Liver (tissue), 9 donors: ENCODE results near the gene GCNT2. TPM values are rescaled to one million over a fixed set of nuclear protein-coding genes. Genes with fewer than 3 reads are reported as not detected.

Experiments
- DNase-seq: peaks from one replicate; pipeline ENCODE4 v3.0.0-alpha.2; 2017; ENCODE audit warnings: low spot score
- H3K27ac ChIP-seq, 2 donors: one replicate each; pipeline ENCODE4 v1.7.0; 2013; ENCODE audit warnings: inconsistent platforms in 2 of 2, low read length in 2 of 2, control low read depth in 1 of 2, low read depth in 1 of 2, mild to moderate bottlenecking in 1 of 2
- H3K27me3 ChIP-seq, 4 donors: one replicate each; pipeline versions ENCODE4 v1.6.1 to v1.7.0; 2013; ENCODE audit warnings: low read length in 3 of 4, inconsistent platforms in 1 of 4, mild to moderate bottlenecking in 1 of 4, moderate library complexity in 1 of 4; ENCODE audit not compliant: control insufficient read depth in 4 of 4, insufficient read depth in 4 of 4
- H3K36me3 ChIP-seq, 4 donors: one replicate each; pipeline versions ENCODE4 v1.6.1 to v1.7.0; 2013; ENCODE audit warnings: low read length in 3 of 4, mild to moderate bottlenecking in 3 of 4, low read depth in 1 of 4, moderate library complexity in 1 of 4; ENCODE audit not compliant: control insufficient read depth in 4 of 4, insufficient read depth in 3 of 4
- H3K4me1 ChIP-seq, 4 donors: one replicate each; pipeline versions ENCODE4 v1.6.1 to v1.7.0; 2013; ENCODE audit warnings: low read length in 3 of 4, mild to moderate bottlenecking in 3 of 4, moderate library complexity in 1 of 4; ENCODE audit not compliant: control insufficient read depth in 4 of 4, insufficient read depth in 4 of 4
- H3K4me3 ChIP-seq, 3 donors: one replicate each; pipeline versions ENCODE4 v1.6.1 to v1.7.0; 2013; ENCODE audit warnings: low read length in 3 of 3, control low read depth in 1 of 3, low read depth in 1 of 3, mild to moderate bottlenecking in 1 of 3
- H3K9ac ChIP-seq, 2 donors: one replicate each; pipeline ENCODE4 v1.7.0; 2013; ENCODE audit warnings: low read length in 2 of 2, mild to moderate bottlenecking in 2 of 2, moderate library complexity in 2 of 2, control low read depth in 1 of 2, low read depth in 1 of 2
- H3K9me3 ChIP-seq, 4 donors: one replicate each; pipeline versions ENCODE4 v1.6.1 to v1.7.0; 2013; ENCODE audit warnings: low read length in 3 of 4; ENCODE audit not compliant: control insufficient read depth in 4 of 4
- ATF3 ChIP-seq: IDR thresholded peaks from 2 replicates; pipeline ENCODE4 v1.6.1; 2016; ENCODE audit warnings: antibody characterized with exemption
- CTCF ChIP-seq: fragments of 150-350 bp; IDR thresholded peaks from 2 replicates; pipeline ENCODE4 v1.5.1; 2017; ENCODE audit warnings: improper control_type of control experiment, low read depth, low read length; ENCODE audit not compliant: missing input control
- EGR1 ChIP-seq, 2 donors: IDR thresholded peaks; 2 replicates each; pipeline ENCODE4 v1.6.1; 2016 to 2018; ENCODE audit warnings: antibody characterized with exemption in 2 of 2, low read depth in 2 of 2
- FOXA1 ChIP-seq: IDR thresholded peaks from 2 replicates; pipeline ENCODE4 v1.6.1; 2016; ENCODE audit warnings: antibody characterized with exemption
- FOXA2 ChIP-seq: IDR thresholded peaks from 2 replicates; pipeline ENCODE4 v1.6.1; 2016; ENCODE audit warnings: antibody characterized with exemption
- HNF4A ChIP-seq, 2 donors: conservative IDR thresholded peaks; 2 replicates each; pipeline ENCODE4 v1.6.1; 2016; ENCODE audit warnings: antibody characterized with exemption in 2 of 2, mild to moderate bottlenecking in 2 of 2
- HNF4G ChIP-seq: IDR thresholded peaks from 2 replicates; pipeline ENCODE4 v1.6.1; 2016; ENCODE audit warnings: antibody characterized with exemption
- JUND ChIP-seq, 2 donors: IDR thresholded peaks; 2 replicates each; pipeline ENCODE4 v1.6.1; 2016; ENCODE audit warnings: antibody characterized with exemption in 2 of 2
- NR2F2 ChIP-seq: IDR thresholded peaks from 2 replicates; pipeline ENCODE4 v1.6.1; 2016; ENCODE audit warnings: antibody characterized with exemption
- RAD21 ChIP-seq, 2 donors: IDR thresholded peaks; 2 replicates each; pipeline ENCODE4 v1.6.1; 2016; ENCODE audit warnings: antibody characterized with exemption in 2 of 2, mild to moderate bottlenecking in 2 of 2
- REST ChIP-seq: IDR thresholded peaks from 2 replicates; pipeline ENCODE4 v1.6.1; 2016; ENCODE audit warnings: antibody characterized with exemption, mild to moderate bottlenecking
- RXRA ChIP-seq, 2 donors: IDR thresholded peaks; 2 replicates each; pipeline ENCODE4 v1.6.1; 2017 to 2018; ENCODE audit warnings: antibody characterized with exemption in 2 of 2, mild to moderate bottlenecking in 1 of 2
- SP1 ChIP-seq: IDR thresholded peaks from 2 replicates; pipeline ENCODE4 v1.6.1; 2018; ENCODE audit warnings: antibody characterized with exemption, mild to moderate bottlenecking
- YY1 ChIP-seq: IDR thresholded peaks from 2 replicates; pipeline ENCODE4 v1.6.1; 2016; ENCODE audit warnings: antibody characterized with exemption, mild to moderate bottlenecking
- ZBTB33 ChIP-seq: IDR thresholded peaks from 2 replicates; pipeline ENCODE4 v1.6.1; 2016; ENCODE audit warnings: antibody characterized with exemption
- WGBS: extraction: QIAGEN DNeasy Blood & Tissue Kit; methylation state at CpG from one replicate; pipeline ENCODE4 v1.1.7; 2013; 5-methylcytosine and 5-hydroxymethylcytosine counted together
- polyA plus RNA-seq, 2 donors: library from polyadenylated mRNA; stranded (reverse) in 1 of 2; unstranded in 1 of 2; fragments of 200-250 nt in 1 of 2; fragments of >200 nt in 1 of 2; fragmentation: Nextera tagmentation in 1 of 2; extraction: Ambion mirVana in 1 of 2; gene quantifications; one replicate each; pipeline versions ENCODE4 v1.2.1 to v1.2.3, GENCODE V29; 2013 to 2015
- total RNA-seq, 2 donors: library from RNA; depleted of rRNA; stranded (reverse); fragments of >200 nt; gene quantifications; one replicate each; pipeline ENCODE4 v1.2.3, GENCODE V29; 2014
- donor health status: healthy.
- donor health status: healthy.
- donor health status: healthy.
- donor health status: healthy.
- donor health status: healthy.

Gene GCNT2
- total and polyA plus RNA-seq, 4 donors: 2.8 to 16.7 (median 4.2) TPM

GRCh38 chr6:10612161-10612560, 91.0 kb downstream of the GCNT2 start:
- Histone ChIP-seq H3K4me3 (no peak overlapping the region), H3K27ac (no peak overlapping the region), H3K4me1 (peaks cover 3 to 16% (median 9%) of the 10 kb centered on the region in 4 donors), H3K9me3 (no peaks in the 10 kb centered on the region), H3K27me3 (no peaks in the 10 kb centered on the region), H3K9ac (no peak overlapping the region), H3K36me3 (no peaks in the 10 kb centered on the region)
- 89% methylated on average over 8 of the region's 8 CpGs for WGBS
- TF ChIP-seq JUND (IDR thresholded peaks at IDR 0.05) (no peak), HNF4G (no peak), RAD21 (IDR thresholded peaks at IDR 0.05) (no peak), FOXA1 (no peak), NR2F2 (no peak)
- no peak for DNase-seq

- Histone ChIP-seq H3K27me3 (no peaks in the 10 kb centered on the region), H3K9ac (no peak overlapping the region), H3K9me3 (no peaks in the 10 kb centered on the region), H3K4me1 (peaks cover 3 to 16% (median 9%) of the 10 kb centered on the region in 4 donors), H3K36me3 (no peaks in the 10 kb centered on the region), H3K4me3 (no peak overlapping the region), H3K27ac (no peak overlapping the region)
- DNase-seq: no peak
- WGBS: 25% methylated on average over 3 of the region's 3 CpGs
- TF ChIP-seq FOXA1 (peak; percentile 48), ZBTB33 (no peak), RXRA (IDR thresholded peaks at IDR 0.05) (peak in 1 of 2 donors; percentile 53), FOXA2 (peak; percentile 31), HNF4A (conservative IDR thresholded peaks at IDR 0.05) (peak in 1 of 2 donors; percentile 15), CTCF (no peak)
Measured at GRCh38 chr6:10613077-10613476, 91.9 kb downstream of the GCNT2 start.

GRCh38 chr6:10613723-10614122, 92.6 kb downstream of the GCNT2 start:
- H3K9me3 ChIP-seq: no peaks in the 10 kb centered on the region
- no peak for TF ChIP-seq SP1
- TF ChIP-seq HNF4G: no peak
- TF ChIP-seq FOXA1: no peak
- no peak for TF ChIP-seq REST
- TF ChIP-seq YY1: no peak
- no peak for TF ChIP-seq EGR1 (IDR thresholded peaks at IDR 0.05; ENCODE audit: low read depth in 2 of 2)
- no peak for TF ChIP-seq ATF3
- H3K9ac ChIP-seq: no peak overlapping the region
- no peaks in the 10 kb centered on the region for H3K27me3 ChIP-seq
- peaks cover 3 to 16% (median 9%) of the 10 kb centered on the region in 4 donors for H3K4me1 ChIP-seq
- H3K36me3 ChIP-seq: no peaks in the 10 kb centered on the region
- H3K27ac ChIP-seq: no peak overlapping the region
- no peak for DNase-seq
- WGBS: 61% methylated on average over 2 of the region's 2 CpGs
- no peak overlapping the region for H3K4me3 ChIP-seq
